GM19438 (cell line): ENCODE data around the gene TKTL2.
"Not testable (repeated sequence)": the region's sequence is repeated elsewhere in the genome, so short reads cannot be mapped to it uniquely, and the experiment has no call there.

Experiments
- ATAC-seq: cut with Tn5 transposase; IDR thresholded peaks from one replicate; pipeline ENCODE4 v1.9.1; 2021; ENCODE audit warnings: low read depth; ENCODE audit not compliant: unreplicated experiment

TKTL2 gene

DNA sequence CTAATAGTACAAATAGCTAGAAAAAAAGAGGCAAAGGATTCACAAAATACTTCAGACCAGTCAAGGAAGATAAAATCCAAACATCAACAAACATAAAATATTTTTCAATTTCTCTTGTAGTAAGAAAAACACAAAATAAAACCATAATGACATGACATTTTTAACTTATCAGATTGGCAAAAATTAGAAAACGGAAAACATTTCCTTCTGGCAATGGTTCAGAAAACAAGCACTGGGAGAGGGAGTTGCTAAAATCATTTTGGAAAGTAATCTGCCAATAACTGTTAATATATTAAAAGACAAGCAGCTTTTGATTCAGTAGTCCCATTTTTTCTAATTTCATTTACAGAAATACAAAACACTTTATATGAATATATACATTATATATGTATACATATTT is 26.1 kb downstream of the TKTL2 start:
- ATAC-seq = no peak

GRCh38 chr4:163447023-163447422 is 26.5 kb downstream of the TKTL2 start:
- ATAC-seq = not testable (repeated sequence)

GRCh38 chr4:163440040-163440439 is 33.5 kb downstream of the TKTL2 start:
- ATAC-seq = no peak
